Measurements from ENCODE around the gene ABRACL.
"Not testable (repeated sequence)": the region's sequence is repeated elsewhere in the genome, so short reads cannot be mapped to it uniquely, and the experiment has no call there.

The ABRACL gene

GRCh38 chr6:138989098-138989983, 39.2 kb upstream of the ABRACL start:
- no peak overlapping the region for H3K4me3 ChIP-seq (ENCODE audit: insufficient read depth, low read depth, low read length, poor library complexity, severe bottlenecking)
- no peaks in the 10 kb centered on the region for H3K27me3 ChIP-seq (replicated peaks; ENCODE audit: control insufficient read depth, insufficient read depth, low read length, poor library complexity, severe bottlenecking)
- H3K27ac ChIP-seq (ENCODE audit: insufficient read depth, low read length, poor library complexity, severe bottlenecking) = peak overlapping the region; percentile 80
- H3K9me3 ChIP-seq (ENCODE audit: control insufficient read depth, low read length) = no peaks in the 10 kb centered on the region
- DNase-seq = no peak
- no peaks in the 10 kb centered on the region for H3K36me3 ChIP-seq (ENCODE audit: control insufficient read depth, insufficient read depth, low read length)
- peaks cover 9% of the 10 kb centered on the region for H3K4me1 ChIP-seq (ENCODE audit: control insufficient read depth, insufficient read depth, low read length, poor library complexity, severe bottlenecking)

DNA sequence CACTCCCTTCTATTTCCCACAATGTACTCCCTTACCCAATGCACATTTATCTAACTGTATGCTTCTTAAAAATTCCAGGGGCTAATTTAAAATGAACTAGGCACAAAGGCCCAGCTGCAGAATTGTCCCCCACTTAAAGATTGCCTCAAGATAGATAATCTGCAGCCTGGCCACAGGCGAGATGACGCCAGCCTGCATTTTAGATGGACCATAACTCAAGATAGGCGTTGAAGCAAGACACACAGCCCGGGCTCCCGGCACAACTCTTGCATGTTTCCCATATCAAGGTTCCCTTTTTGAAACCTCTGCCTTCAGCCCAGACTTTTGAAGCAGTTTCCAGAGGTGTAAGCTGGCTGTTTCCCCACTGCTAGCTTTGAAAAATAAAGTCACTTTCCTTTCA, 37.3 kb upstream of the ABRACL start:
- H3K4me1 ChIP-seq (ENCODE audit: control insufficient read depth, insufficient read depth, low read length, poor library complexity, severe bottlenecking) = peaks cover 9% of the 10 kb centered on the region

DNA sequence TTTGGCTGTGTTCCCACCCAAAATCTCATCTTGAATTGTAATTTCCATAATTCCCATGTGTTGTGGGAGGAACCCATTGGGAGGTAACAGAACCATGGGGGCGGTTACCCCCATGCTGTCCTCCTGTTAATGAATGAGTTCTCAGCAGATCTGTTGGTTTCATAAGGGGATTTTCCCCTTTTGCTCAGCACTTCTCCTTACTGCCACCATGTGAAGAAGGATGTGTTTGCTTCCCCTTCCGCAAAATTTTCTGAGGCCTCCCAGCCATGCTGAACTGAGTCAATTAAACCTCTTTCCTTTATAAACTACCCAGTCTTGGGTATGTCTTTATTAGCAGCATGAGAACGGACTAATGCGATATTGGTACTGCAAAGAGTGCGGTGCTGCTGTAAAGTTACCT, 35.6 kb upstream of the ABRACL start:
- H3K27me3 ChIP-seq (replicated peaks; ENCODE audit: control insufficient read depth, insufficient read depth, low read length, poor library complexity, severe bottlenecking); DNase-seq: not testable (repeated sequence)

More for the DNA sequence above, 37.3 kb upstream of the ABRACL start:
- DNase-seq = no peak
- Histone ChIP-seq H3K27ac (ENCODE audit: insufficient read depth, low read length, poor library complexity, severe bottlenecking) (no peak overlapping the region), H3K27me3 (replicated peaks; ENCODE audit: control insufficient read depth, insufficient read depth, low read length, poor library complexity, severe bottlenecking) (no peaks in the 10 kb centered on the region), H3K4me3 (ENCODE audit: insufficient read depth, low read depth, low read length, poor library complexity, severe bottlenecking) (no peak overlapping the region), H3K36me3 (ENCODE audit: control insufficient read depth, insufficient read depth, low read length) (no peaks in the 10 kb centered on the region), H3K9me3 (ENCODE audit: control insufficient read depth, low read length) (no peaks in the 10 kb centered on the region)

GRCh38 chr6:138993410-138993809, 35.1 kb upstream of the ABRACL start:
- H3K36me3 ChIP-seq (ENCODE audit: control insufficient read depth, insufficient read depth, low read length); H3K4me3 ChIP-seq (ENCODE audit: insufficient read depth, low read depth, low read length, poor library complexity, severe bottlenecking); DNase-seq; H3K27ac ChIP-seq (ENCODE audit: insufficient read depth, low read length, poor library complexity, severe bottlenecking); H3K27me3 ChIP-seq (replicated peaks; ENCODE audit: control insufficient read depth, insufficient read depth, low read length, poor library complexity, severe bottlenecking); H3K9me3 ChIP-seq (ENCODE audit: control insufficient read depth, low read length); H3K4me1 ChIP-seq (ENCODE audit: control insufficient read depth, insufficient read depth, low read length, poor library complexity, severe bottlenecking): not testable (repeated sequence)

More for the DNA sequence above, 35.6 kb upstream of the ABRACL start:
- not testable (repeated sequence) for H3K36me3 ChIP-seq (ENCODE audit: control insufficient read depth, insufficient read depth, low read length); H3K4me3 ChIP-seq (ENCODE audit: insufficient read depth, low read depth, low read length, poor library complexity, severe bottlenecking); H3K27ac ChIP-seq (ENCODE audit: insufficient read depth, low read length, poor library complexity, severe bottlenecking); H3K9me3 ChIP-seq (ENCODE audit: control insufficient read depth, low read length); H3K4me1 ChIP-seq (ENCODE audit: control insufficient read depth, insufficient read depth, low read length, poor library complexity, severe bottlenecking)

DNA sequence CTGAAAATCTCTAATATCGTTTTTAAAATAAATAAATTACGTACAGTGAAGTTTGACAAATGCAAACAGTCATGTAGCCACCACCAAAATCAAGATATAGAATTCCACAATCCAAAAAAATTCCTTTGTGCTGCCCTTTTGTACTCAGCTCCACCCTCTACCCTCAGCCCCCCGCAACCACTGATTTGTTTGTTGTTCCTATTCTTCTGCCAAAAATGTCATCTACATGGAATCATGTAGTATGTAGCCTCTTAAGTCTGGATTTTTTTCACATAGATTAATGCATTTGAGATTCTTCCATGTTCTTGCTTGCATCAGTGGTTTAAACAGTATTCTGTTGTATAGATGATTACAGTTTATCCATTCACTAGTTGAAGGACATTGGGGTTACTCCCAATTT, 32.0 kb upstream of the ABRACL start:
- Histone ChIP-seq H3K4me3 (ENCODE audit: insufficient read depth, low read depth, low read length, poor library complexity, severe bottlenecking) (no peak overlapping the region), H3K27me3 (replicated peaks; ENCODE audit: control insufficient read depth, insufficient read depth, low read length, poor library complexity, severe bottlenecking) (no peaks in the 10 kb centered on the region), H3K4me1 (ENCODE audit: control insufficient read depth, insufficient read depth, low read length, poor library complexity, severe bottlenecking) (no peaks in the 10 kb centered on the region), H3K36me3 (ENCODE audit: control insufficient read depth, insufficient read depth, low read length) (no peaks in the 10 kb centered on the region), H3K9me3 (ENCODE audit: control insufficient read depth, low read length) (no peaks in the 10 kb centered on the region), H3K27ac (ENCODE audit: insufficient read depth, low read length, poor library complexity, severe bottlenecking) (no peak overlapping the region)
- no peak for DNase-seq

- no peaks in the 10 kb centered on the region for H3K27me3 ChIP-seq (replicated peaks; ENCODE audit: control insufficient read depth, insufficient read depth, low read length, poor library complexity, severe bottlenecking)
- H3K9me3 ChIP-seq (ENCODE audit: control insufficient read depth, low read length) = no peaks in the 10 kb centered on the region
- no peaks in the 10 kb centered on the region for H3K4me1 ChIP-seq (ENCODE audit: control insufficient read depth, insufficient read depth, low read length, poor library complexity, severe bottlenecking)
- no peak overlapping the region for H3K27ac ChIP-seq (ENCODE audit: insufficient read depth, low read length, poor library complexity, severe bottlenecking)
- no peak overlapping the region for H3K4me3 ChIP-seq (ENCODE audit: insufficient read depth, low read depth, low read length, poor library complexity, severe bottlenecking)
- no peaks in the 10 kb centered on the region for H3K36me3 ChIP-seq (ENCODE audit: control insufficient read depth, insufficient read depth, low read length)
- DNase-seq = no peak
Measured at GRCh38 chr6:138997136-138997535, 31.4 kb upstream of the ABRACL start.

GRCh38 chr6:138999949-139000725, 28.4 kb upstream of the ABRACL start:
- H3K27ac ChIP-seq (ENCODE audit: insufficient read depth, low read length, poor library complexity, severe bottlenecking) = no peak overlapping the region
- H3K4me3 ChIP-seq (ENCODE audit: insufficient read depth, low read depth, low read length, poor library complexity, severe bottlenecking) = no peak overlapping the region
- DNase-seq = no peak
- no peaks in the 10 kb centered on the region for H3K27me3 ChIP-seq (replicated peaks; ENCODE audit: control insufficient read depth, insufficient read depth, low read length, poor library complexity, severe bottlenecking)
- no peaks in the 10 kb centered on the region for H3K4me1 ChIP-seq (ENCODE audit: control insufficient read depth, insufficient read depth, low read length, poor library complexity, severe bottlenecking)
- no peaks in the 10 kb centered on the region for H3K36me3 ChIP-seq (ENCODE audit: control insufficient read depth, insufficient read depth, low read length)
- no peaks in the 10 kb centered on the region for H3K9me3 ChIP-seq (ENCODE audit: control insufficient read depth, low read length)

DNA sequence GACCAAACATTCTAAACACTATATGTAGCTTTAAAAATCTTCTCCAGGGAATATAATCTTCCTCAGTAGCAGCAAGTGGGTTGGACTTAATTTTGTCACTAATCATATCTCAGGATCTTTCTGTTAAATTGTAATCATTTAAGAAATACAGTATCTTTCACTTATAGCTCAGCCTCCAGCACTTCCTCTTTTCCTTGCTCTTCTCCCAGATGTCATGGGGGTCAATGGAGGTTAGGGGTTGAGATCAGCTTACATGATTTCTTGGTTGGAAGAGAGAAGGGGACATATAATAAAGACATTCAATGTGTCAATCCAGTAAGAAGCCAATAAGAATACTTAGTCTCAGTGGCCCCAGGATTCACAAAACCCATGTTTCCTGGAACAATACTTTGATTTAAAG, 24.8 kb upstream of the ABRACL start:
- Histone ChIP-seq H3K4me1 (ENCODE audit: control insufficient read depth, insufficient read depth, low read length, poor library complexity, severe bottlenecking) (no peaks in the 10 kb centered on the region), H3K9me3 (ENCODE audit: control insufficient read depth, low read length) (no peaks in the 10 kb centered on the region), H3K4me3 (ENCODE audit: insufficient read depth, low read depth, low read length, poor library complexity, severe bottlenecking) (no peak overlapping the region), H3K27me3 (replicated peaks; ENCODE audit: control insufficient read depth, insufficient read depth, low read length, poor library complexity, severe bottlenecking) (no peaks in the 10 kb centered on the region), H3K27ac (ENCODE audit: insufficient read depth, low read length, poor library complexity, severe bottlenecking) (no peak overlapping the region), H3K36me3 (ENCODE audit: control insufficient read depth, insufficient read depth, low read length) (no peaks in the 10 kb centered on the region)
- DNase-seq = no peak

DNA sequence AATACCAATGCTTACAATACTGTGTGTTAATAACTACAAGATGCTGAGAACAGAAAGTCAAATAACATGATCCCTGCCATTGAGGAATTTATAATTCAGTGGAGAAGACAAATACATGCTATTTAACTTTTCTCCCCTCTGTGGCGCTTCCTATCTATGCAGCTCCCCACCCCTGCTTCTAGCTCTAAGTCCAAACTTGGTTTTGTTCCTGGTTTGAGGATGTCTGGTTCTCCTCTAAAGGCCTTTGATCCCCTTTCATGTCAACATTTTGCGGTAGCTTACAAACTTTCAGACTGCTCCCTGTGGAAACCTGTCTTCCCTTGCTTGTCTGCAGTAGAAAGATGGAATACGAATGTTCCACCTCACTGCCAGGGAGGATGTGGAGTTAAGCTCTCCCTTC, 22.1 kb upstream of the ABRACL start:
- H3K27ac ChIP-seq (ENCODE audit: insufficient read depth, low read length, poor library complexity, severe bottlenecking) = no peak overlapping the region
- H3K9me3 ChIP-seq (ENCODE audit: control insufficient read depth, low read length) = no peaks in the 10 kb centered on the region
- no peaks in the 10 kb centered on the region for H3K36me3 ChIP-seq (ENCODE audit: control insufficient read depth, insufficient read depth, low read length)
- no peaks in the 10 kb centered on the region for H3K27me3 ChIP-seq (replicated peaks; ENCODE audit: control insufficient read depth, insufficient read depth, low read length, poor library complexity, severe bottlenecking)
- DNase-seq = no peak
- no peaks in the 10 kb centered on the region for H3K4me1 ChIP-seq (ENCODE audit: control insufficient read depth, insufficient read depth, low read length, poor library complexity, severe bottlenecking)
- H3K4me3 ChIP-seq (ENCODE audit: insufficient read depth, low read depth, low read length, poor library complexity, severe bottlenecking) = no peak overlapping the region

DNA sequence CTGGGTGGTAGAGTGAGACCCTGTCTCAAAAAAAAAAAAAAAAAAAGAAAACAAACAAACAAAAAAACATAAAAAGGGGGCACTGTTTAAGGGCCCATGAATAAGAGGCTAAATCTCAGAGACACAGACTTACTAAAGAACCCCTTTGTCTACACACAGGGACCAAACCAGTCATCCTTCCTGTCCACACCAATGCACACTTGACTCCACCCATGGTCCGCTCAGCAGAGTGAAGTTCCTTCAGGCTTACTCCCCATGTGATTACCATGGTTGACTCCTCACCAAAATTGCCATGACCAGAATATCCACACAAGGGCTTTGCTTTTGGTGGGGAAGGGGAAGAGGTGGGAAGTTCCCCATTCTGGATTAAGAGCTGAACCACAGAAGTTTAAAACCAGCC, 21.1 kb upstream of the ABRACL start:
- Histone ChIP-seq H3K27ac (ENCODE audit: insufficient read depth, low read length, poor library complexity, severe bottlenecking) (no peak overlapping the region), H3K4me1 (ENCODE audit: control insufficient read depth, insufficient read depth, low read length, poor library complexity, severe bottlenecking) (no peaks in the 10 kb centered on the region), H3K4me3 (ENCODE audit: insufficient read depth, low read depth, low read length, poor library complexity, severe bottlenecking) (no peak overlapping the region), H3K27me3 (replicated peaks; ENCODE audit: control insufficient read depth, insufficient read depth, low read length, poor library complexity, severe bottlenecking) (no peaks in the 10 kb centered on the region), H3K36me3 (ENCODE audit: control insufficient read depth, insufficient read depth, low read length) (no peaks in the 10 kb centered on the region), H3K9me3 (ENCODE audit: control insufficient read depth, low read length) (no peaks in the 10 kb centered on the region)
- DNase-seq = no peak
